K562 (cell line): ENCODE results near the gene SDF4.

ENCODE experiments used
- CBX8 ChIP-seq: fragments of 200-600 bp; sonication (generic); IDR thresholded peaks from 2 replicates; pipeline ENCODE4 v1.6.1; 2012; ENCODE audit warnings: borderline replicate concordance, mixed run types, low read depth, mild to moderate bottlenecking, moderate library complexity, mixed read lengths, low read length, control low read depth, inconsistent platforms; ENCODE audit not compliant: poor library complexity, severe bottlenecking; ENCODE audit errors: extremely low read depth
- CREBBP ChIP-seq: IDR thresholded peaks from one replicate; pipeline ENCODE4 v1.6.1; 2012; ENCODE audit warnings: low read depth, mild to moderate bottlenecking, control low read depth, inconsistent platforms, low read length
- CTCF ChIP-seq, 3 experiments: IDR thresholded peaks in 2 of 3; conservative IDR thresholded peaks in 1 of 3; 2 replicates each; pipeline ENCODE4 v1.5.1; 2011 to 2012; ENCODE audit warnings: low read length in 3 of 3, mild to moderate bottlenecking in 3 of 3, control low read depth in 2 of 3, improper control_type of control experiment in 1 of 3, inconsistent platforms in 1 of 3, low read depth in 1 of 3, mixed read lengths in 1 of 3, moderate library complexity in 1 of 3; ENCODE audit not compliant: insufficient read depth in 2 of 3
- EZH2 ChIP-seq: IDR thresholded peaks from 2 replicates; pipeline ENCODE4 v1.6.1; 2012; ENCODE audit warnings: low read depth, mild to moderate bottlenecking, inconsistent platforms, low read length, borderline replicate concordance
- FOXP4 ChIP-seq: sonication (generic); formaldehyde crosslinking; IDR thresholded peaks from 2 replicates; pipeline ENCODE4 v1.8.0; 2022; ENCODE audit warnings: mild to moderate bottlenecking, missing genetic modification reagents, borderline replicate concordance
- HNRNPL ChIP-seq: fragments of 200-400 bp; formaldehyde crosslinking; IDR thresholded peaks from 2 replicates; pipeline ENCODE4 v1.6.1; 2017; ENCODE audit warnings: low read depth, mild to moderate bottlenecking, low read length
- MXI1 ChIP-seq: IDR thresholded peaks from 2 replicates; pipeline ENCODE4 v1.6.1; 2011; ENCODE audit warnings: low read depth, mild to moderate bottlenecking, improper control_type of control experiment, low read length
- PML ChIP-seq: IDR thresholded peaks from 2 replicates; pipeline ENCODE4 v1.6.1; 2012; ENCODE audit warnings: low read length, inconsistent platforms
- POLR2AphosphoS5 ChIP-seq: IDR thresholded peaks from 2 replicates; pipeline ENCODE4 v1.6.1; 2011; ENCODE audit warnings: mild to moderate bottlenecking, low read depth, low read length, moderate library complexity; ENCODE audit not compliant: control insufficient read depth, insufficient read depth
- RCOR1 ChIP-seq, 2 experiments: IDR thresholded peaks; 2 replicates each; pipeline ENCODE4 v1.6.1; 2012; ENCODE audit warnings: low read depth in 2 of 2, low read length in 2 of 2, borderline replicate concordance in 1 of 2, improper control_type of control experiment in 1 of 2
- TCF7L2 ChIP-seq: fragments of 150-350 bp; IDR thresholded peaks from 2 replicates; pipeline ENCODE4 v1.6.1; 2016; ENCODE audit warnings: low read depth, mild to moderate bottlenecking, low read length, moderate library complexity
- ZNF449 ChIP-seq: fragments of 250-450 bp; sonication (Bioruptor Pico); IDR thresholded peaks from 2 replicates; pipeline ENCODE4 v1.8.0; 2022; ENCODE audit warnings: moderate library complexity, mild to moderate bottlenecking, inconsistent platforms
- ZNF644 ChIP-seq: fragments of 200-800 bp; sonication (Bioruptor generic); IDR thresholded peaks from 2 replicates; pipeline ENCODE4 v1.6.1; 2016; ENCODE audit warnings: low read depth, missing genetic modification characterization, missing compliant biosample characterization

- TF ChIP-seq FOXP4 (CRISPR knock-in tag) (no peak), MXI1 (no peak), RCOR1 (IDR thresholded peaks at IDR 0.05; ENCODE audit: borderline replicate concordance in 1 of 2, low read depth in 2 of 2, low read length in 2 of 2) (no peak), PML (no peak), CTCF (IDR thresholded peaks at IDR 0.05 in 2 of 3, conservative IDR thresholded peaks at IDR 0.05 in 1 of 3; ENCODE audit: insufficient read depth in 2 of 3, low read depth in 1 of 3, low read length in 3 of 3) (no peak), POLR2AphosphoS5 (no peak), CBX8 (no peak), ZNF644 (tag) (no peak), EZH2 (no peak), TCF7L2 (no peak), HNRNPL (no peak), ZNF449 (CRISPR knock-in tag) (no peak), CREBBP (no peak)
These were observed 23.8 kb upstream of the SDF4 start for GRCh38 chr1:1255611-1256010.
